Adrenal gland (tissue), 5 donors: ENCODE measurements around the gene MPL.

Experiments used
- POLR2A ChIP-seq, 2 donors: fragments of 450-650 bp; IDR thresholded peaks; one replicate each; pipeline ENCODE4 v1.6.1; 2017; ENCODE audit warnings: antibody characterized with exemption in 2 of 2, mild to moderate bottlenecking in 2 of 2, moderate library complexity in 1 of 2
- TF ChIP-seq, protein P1 (sequence below), 6 experiments: fragments of 450-650 bp in 4 of 6; fragments of 200-600 bp in 2 of 6; sonication (generic) in 1 of 6; IDR thresholded peaks; 1 replicate in 5 of 6; 2 replicates in 1 of 6; pipeline versions ENCODE4 v1.5.1 to v1.8.0; 2016 to 2021; ENCODE audit warnings: antibody characterized with exemption in 6 of 6, mild to moderate bottlenecking in 2 of 6, moderate library complexity in 1 of 6
- donor health status: DM: no; HTN: no; CAD: no.

DNA sequence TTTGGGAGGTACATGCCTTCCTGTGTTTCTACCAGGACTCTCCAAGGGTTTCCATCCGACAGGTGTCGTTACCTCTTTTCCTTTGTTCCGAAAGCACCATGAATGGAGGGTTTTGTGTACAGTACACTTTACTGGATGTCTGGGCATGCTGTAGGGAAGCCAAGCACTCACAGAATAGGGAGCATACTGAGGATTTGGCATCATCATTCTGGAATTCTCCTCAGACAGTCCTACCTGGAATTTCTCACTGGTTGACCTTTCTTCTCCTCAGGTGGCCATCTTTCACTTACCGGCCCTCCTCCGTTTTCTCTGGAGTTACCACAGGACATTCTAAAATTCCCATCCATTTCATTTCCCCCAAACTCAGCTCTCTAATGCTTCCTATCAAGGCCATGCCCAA is 5.9 kb upstream of the MPL start:
- no peak for TF ChIP-seq POLR2A (IDR thresholded peaks at IDR 0.05)
- TF ChIP-seq, protein P1, sequence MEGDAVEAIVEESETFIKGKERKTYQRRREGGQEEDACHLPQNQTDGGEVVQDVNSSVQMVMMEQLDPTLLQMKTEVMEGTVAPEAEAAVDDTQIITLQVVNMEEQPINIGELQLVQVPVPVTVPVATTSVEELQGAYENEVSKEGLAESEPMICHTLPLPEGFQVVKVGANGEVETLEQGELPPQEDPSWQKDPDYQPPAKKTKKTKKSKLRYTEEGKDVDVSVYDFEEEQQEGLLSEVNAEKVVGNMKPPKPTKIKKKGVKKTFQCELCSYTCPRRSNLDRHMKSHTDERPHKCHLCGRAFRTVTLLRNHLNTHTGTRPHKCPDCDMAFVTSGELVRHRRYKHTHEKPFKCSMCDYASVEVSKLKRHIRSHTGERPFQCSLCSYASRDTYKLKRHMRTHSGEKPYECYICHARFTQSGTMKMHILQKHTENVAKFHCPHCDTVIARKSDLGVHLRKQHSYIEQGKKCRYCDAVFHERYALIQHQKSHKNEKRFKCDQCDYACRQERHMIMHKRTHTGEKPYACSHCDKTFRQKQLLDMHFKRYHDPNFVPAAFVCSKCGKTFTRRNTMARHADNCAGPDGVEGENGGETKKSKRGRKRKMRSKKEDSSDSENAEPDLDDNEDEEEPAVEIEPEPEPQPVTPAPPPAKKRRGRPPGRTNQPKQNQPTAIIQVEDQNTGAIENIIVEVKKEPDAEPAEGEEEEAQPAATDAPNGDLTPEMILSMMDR (IDR thresholded peaks at IDR 0.05): no peak
